ENCODE data around the gene PRPS2. TPM values are rescaled to one million over a fixed set of nuclear protein-coding genes. Genes with fewer than 3 reads are reported as not detected.

PRPS2 gene
- total RNA-seq, 1 experiment from 2014 or later, result 38.4 TPM

- ChIA-PET POLR2A (no interaction called here), CTCF (no interaction called here)
- peaks cover 55% of the 10 kb centered on the region for H3K36me3 Mint-ChIP-seq
- 0 out of 2 replicates have a peak, but pooled peaks cover 4% of the 10 kb centered on the region for H3K9me3 Mint-ChIP-seq
- H3K27me3 Mint-ChIP-seq (ENCODE audit: low read depth), result no peaks in the 10 kb centered on the region
- ATAC-seq (no peak), DNase-seq (ENCODE audit: low spot score) (no peak)
- no peak overlapping the region for H3K4me3 Mint-ChIP-seq
- 0 out of 2 replicates have a peak, but pooled peaks cover 3% of the 10 kb centered on the region for H3K4me1 Mint-ChIP-seq
- no peak for TF ChIP-seq HMGXB4 (CRISPR knock-in tag; IDR thresholded peaks at IDR 0.05)
- TF ChIP-seq SOX15 (CRISPR knock-in tag; IDR thresholded peaks at IDR 0.05), result no peak
- no peak for TF ChIP-seq MYBL2 (CRISPR knock-in tag; IDR thresholded peaks at IDR 0.05)
- TF ChIP-seq NR2C2 (CRISPR knock-in tag; IDR thresholded peaks at IDR 0.05), result no peak
- no peak for TF ChIP-seq SP1 (CRISPR knock-in tag; conservative IDR thresholded peaks at IDR 0.05)
- TF ChIP-seq ZNF425 (CRISPR knock-in tag; conservative IDR thresholded peaks at IDR 0.05), result no peak
- no peak for TF ChIP-seq E2F5 (CRISPR knock-in tag; IDR thresholded peaks at IDR 0.05)
- no peak for TF ChIP-seq ERG (CRISPR knock-in tag; IDR thresholded peaks at IDR 0.05)
- TF ChIP-seq ZNF121 (CRISPR knock-in tag; IDR thresholded peaks at IDR 0.05), result no peak
- no peak for TF ChIP-seq MXD4 (CRISPR knock-in tag; IDR thresholded peaks at IDR 0.05; ENCODE audit: borderline replicate concordance)
- TF ChIP-seq, protein P1, sequence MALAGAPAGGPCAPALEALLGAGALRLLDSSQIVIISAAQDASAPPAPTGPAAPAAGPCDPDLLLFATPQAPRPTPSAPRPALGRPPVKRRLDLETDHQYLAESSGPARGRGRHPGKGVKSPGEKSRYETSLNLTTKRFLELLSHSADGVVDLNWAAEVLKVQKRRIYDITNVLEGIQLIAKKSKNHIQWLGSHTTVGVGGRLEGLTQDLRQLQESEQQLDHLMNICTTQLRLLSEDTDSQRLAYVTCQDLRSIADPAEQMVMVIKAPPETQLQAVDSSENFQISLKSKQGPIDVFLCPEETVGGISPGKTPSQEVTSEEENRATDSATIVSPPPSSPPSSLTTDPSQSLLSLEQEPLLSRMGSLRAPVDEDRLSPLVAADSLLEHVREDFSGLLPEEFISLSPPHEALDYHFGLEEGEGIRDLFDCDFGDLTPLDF (CRISPR knock-in tag; IDR thresholded peaks at IDR 0.05), result no peak
- TF ChIP-seq, protein P2, sequence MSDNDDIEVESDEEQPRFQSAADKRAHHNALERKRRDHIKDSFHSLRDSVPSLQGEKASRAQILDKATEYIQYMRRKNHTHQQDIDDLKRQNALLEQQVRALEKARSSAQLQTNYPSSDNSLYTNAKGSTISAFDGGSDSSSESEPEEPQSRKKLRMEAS (CRISPR knock-in tag; IDR thresholded peaks at IDR 0.05), result no peak
- no peak for TF ChIP-seq ESRRA (CRISPR knock-in tag; IDR thresholded peaks at IDR 0.05; ENCODE audit: borderline replicate concordance)
- no peak for TF ChIP-seq CREB1 (CRISPR knock-in tag; IDR thresholded peaks at IDR 0.05)
- TF ChIP-seq ELF4 (CRISPR knock-in tag; IDR thresholded peaks at IDR 0.05; ENCODE audit: low read depth), result no peak
- no peak for TF ChIP-seq ATF6 (CRISPR knock-in tag; IDR thresholded peaks at IDR 0.05)
- no peak for TF ChIP-seq ZNF423 (CRISPR knock-in tag; IDR thresholded peaks at IDR 0.05)
- TF ChIP-seq ZMAT4 (CRISPR knock-in tag; IDR thresholded peaks at IDR 0.05), result no peak
- TF ChIP-seq FOXP1 (CRISPR knock-in tag; IDR thresholded peaks at IDR 0.05; ENCODE audit: borderline replicate concordance), result no peak
- TF ChIP-seq JAZF1 (CRISPR knock-in tag; IDR thresholded peaks at IDR 0.05), result no peak
- no peak overlapping the region for H3K27ac Mint-ChIP-seq
Observed at GRCh38 chrX:12798601-12799000, 7.4 kb downstream of the PRPS2 start.

All from WTC11 (cell line).